H1 (cell line): Measurements from ENCODE around the gene ZBTB38. TPM values are rescaled to one million over a fixed set of nuclear protein-coding genes. Genes with fewer than 3 reads are reported as not detected.

Experiments used
- CTBP2 ChIP-seq: IDR thresholded peaks from 2 replicates; pipeline ENCODE4 v1.7.0; 2011; ENCODE audit warnings: borderline replicate concordance, mild to moderate bottlenecking, moderate library complexity, mixed read lengths, low read length; ENCODE audit not compliant: insufficient read depth, insufficient read length
- PHF8 ChIP-seq: fragments of 200-600 bp; sonication (generic); conservative IDR thresholded peaks from 2 replicates; pipeline ENCODE4 v1.7.1; 2012; ENCODE audit warnings: low read depth, mild to moderate bottlenecking, inconsistent platforms, low read length, moderate library complexity
- YY1 ChIP-seq: IDR thresholded peaks from 2 replicates; pipeline ENCODE4 v1.6.1; 2011; ENCODE audit warnings: low read depth, mild to moderate bottlenecking, low read length
- polyA plus RNA-seq, 7 experiments: library from polyadenylated mRNA; depleted of rRNA in 3 of 7; stranded (reverse) in 5 of 7; unstranded in 2 of 7; fragments of >200 nt in 5 of 7; fragments of 200-250 nt in 2 of 7; gene quantifications; 1 replicate in 5 of 7; 2 replicates in 1 of 7; 4 replicates in 1 of 7; pipeline versions ENCODE4 v1.2.1 to v1.2.3, GENCODE V29; 2011 to 2013; ENCODE audit warnings: missing spikeins in 2 of 7, mixed read lengths in 2 of 7
- total RNA-seq: library from RNA; stranded (reverse); fragmentation: NEBNext Ultra II Directional; extraction: Animal tissue kit (Norgen Biotek cat#: 25700); gene quantifications from 2 replicates; pipeline ENCODE4 v1.2.1, GENCODE V29; 2021
- TF ChIP-seq, protein P1 (sequence below): IDR thresholded peaks from 2 replicates; pipeline ENCODE4 v1.6.1; 2012; ENCODE audit warnings: low read length, inconsistent platforms

ZBTB38 gene
- total and polyA plus RNA-seq, 2 of the 8 experiments (the other 6 are each of a cell fraction or from before 2014, with no cell fraction given), result 4.4 to 10.5 TPM

DNA sequence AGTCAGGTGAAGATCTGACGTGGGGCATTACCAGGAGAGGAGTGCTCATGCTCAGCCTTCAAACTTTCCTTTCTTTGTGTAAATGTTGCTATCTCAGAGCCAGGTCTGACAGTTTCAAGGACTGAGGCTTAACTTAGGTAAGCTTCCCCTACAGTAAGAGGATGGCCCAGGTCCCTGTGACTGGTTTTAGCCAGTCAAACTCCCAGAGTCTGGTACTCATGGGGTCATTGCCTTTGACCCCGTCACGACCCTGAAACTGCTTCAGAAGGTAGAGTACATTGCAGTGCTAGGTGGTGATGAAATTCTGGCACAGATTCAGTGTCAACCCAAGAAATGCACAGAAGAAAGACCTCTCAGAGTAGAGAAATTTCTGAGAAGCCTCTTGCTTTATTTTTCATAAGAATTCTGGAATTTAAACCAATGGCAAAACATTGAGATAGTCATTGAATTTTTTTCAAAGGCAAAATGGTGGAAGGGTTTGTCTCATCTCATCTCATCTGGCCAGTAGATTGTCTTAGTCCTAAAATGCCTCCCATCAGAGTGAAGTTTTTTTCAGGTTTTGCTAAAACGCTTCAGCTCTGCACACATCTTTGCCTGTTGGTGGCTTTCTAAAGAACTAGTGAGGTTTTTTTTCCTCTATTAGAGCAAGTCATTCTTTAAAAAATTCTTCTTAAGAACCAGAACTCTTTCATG lies 23.1 kb downstream of the ZBTB38 start (continued):
- TF ChIP-seq, protein P1, sequence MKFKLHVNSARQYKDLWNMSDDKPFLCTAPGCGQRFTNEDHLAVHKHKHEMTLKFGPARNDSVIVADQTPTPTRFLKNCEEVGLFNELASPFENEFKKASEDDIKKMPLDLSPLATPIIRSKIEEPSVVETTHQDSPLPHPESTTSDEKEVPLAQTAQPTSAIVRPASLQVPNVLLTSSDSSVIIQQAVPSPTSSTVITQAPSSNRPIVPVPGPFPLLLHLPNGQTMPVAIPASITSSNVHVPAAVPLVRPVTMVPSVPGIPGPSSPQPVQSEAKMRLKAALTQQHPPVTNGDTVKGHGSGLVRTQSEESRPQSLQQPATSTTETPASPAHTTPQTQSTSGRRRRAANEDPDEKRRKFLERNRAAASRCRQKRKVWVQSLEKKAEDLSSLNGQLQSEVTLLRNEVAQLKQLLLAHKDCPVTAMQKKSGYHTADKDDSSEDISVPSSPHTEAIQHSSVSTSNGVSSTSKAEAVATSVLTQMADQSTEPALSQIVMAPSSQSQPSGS, result no peak
- no peak for TF ChIP-seq YY1
- no peak for TF ChIP-seq PHF8
- no peak for TF ChIP-seq CTBP2
- TF ChIP-seq, all 59 proteins: peak for 0
